ENCODE results near the gene MRPL49. TPM values are rescaled to one million over a fixed set of nuclear protein-coding genes. Genes with fewer than 3 reads are reported as not detected.

MRPL49 gene
- total and polyA plus RNA-seq, 2 of the 13 experiments (the other 11 are each of a cell fraction or from before 2014, with no cell fraction given) = 39.2 to 53.3 TPM

DNA sequence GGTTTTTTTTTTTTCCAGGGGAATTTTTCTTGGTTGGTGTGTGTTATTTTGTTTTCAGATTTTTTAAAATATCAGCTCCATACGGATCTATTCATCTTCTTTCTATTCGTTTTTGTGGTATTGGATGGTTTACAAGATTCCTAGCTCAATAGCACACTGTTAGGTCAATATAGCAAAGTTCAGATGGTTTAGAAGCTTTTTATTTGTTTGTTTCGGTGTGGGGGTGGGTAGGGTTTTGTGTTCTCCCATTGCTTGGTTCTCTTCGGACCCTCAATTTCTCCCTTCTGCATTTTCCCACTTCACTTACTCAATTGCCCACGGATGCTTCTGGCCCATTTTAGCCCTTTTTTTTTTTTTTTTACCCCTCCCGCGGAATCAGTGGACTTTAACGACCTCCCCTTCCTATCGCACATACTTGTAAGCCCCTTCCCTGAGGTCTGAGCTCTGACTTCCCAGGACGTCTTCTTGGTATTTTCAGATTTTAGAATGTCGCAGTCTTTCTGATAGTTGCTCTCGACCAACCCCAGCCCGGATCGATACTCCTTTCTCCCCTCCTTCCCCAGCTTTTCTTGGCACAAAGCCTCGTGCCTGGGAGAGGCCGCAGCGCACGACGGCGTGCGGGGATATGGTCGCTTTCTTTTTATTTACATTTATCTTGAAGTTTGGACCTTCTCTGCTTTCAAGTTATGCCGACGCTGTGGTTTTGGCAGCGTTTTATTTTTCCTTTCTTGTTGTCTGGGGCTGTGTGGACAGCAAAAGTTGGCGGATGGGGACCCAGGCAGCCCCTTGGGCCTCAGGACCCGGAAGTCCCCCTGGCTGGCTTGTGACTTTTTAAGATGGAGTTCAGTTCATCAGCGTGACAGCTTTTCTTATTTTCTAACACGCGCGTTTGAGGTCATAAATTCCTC lies 43.5 kb downstream of the MRPL49 start (continued):
- TF ChIP-seq, protein P1, sequence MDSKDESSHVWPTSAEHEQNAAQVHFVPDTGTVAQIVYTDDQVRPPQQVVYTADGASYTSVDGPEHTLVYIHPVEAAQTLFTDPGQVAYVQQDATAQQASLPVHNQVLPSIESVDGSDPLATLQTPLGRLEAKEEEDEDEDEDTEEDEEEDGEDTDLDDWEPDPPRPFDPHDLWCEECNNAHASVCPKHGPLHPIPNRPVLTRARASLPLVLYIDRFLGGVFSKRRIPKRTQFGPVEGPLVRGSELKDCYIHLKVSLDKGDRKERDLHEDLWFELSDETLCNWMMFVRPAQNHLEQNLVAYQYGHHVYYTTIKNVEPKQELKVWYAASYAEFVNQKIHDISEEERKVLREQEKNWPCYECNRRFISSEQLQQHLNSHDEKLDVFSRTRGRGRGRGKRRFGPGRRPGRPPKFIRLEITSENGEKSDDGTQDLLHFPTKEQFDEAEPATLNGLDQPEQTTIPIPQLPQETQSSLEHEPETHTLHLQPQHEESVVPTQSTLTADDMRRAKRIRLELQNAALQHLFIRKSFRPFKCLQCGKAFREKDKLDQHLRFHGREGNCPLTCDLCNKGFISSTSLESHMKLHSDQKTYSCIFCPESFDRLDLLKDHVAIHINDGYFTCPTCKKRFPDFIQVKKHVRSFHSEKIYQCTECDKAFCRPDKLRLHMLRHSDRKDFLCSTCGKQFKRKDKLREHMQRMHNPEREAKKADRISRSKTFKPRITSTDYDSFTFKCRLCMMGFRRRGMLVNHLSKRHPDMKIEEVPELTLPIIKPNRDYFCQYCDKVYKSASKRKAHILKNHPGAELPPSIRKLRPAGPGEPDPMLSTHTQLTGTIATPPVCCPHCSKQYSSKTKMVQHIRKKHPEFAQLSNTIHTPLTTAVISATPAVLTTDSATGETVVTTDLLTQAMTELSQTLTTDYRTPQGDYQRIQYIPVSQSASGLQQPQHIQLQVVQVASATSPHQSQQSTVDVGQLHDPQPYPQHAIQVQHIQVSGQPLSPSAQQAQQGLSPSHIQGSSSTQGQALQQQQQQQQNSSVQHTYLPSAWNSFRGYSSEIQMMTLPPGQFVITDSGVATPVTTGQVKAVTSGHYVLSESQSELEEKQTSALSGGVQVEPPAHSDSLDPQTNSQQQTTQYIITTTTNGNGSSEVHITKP (CRISPR knock-in tag; IDR thresholded peaks at IDR 0.05; ENCODE audit: low read depth) = peak; percentile 83; the same call in 1 of the 2 replicates
- TF ChIP-seq CCDC6 (CRISPR knock-in tag; IDR thresholded peaks at IDR 0.05) (no peak), POLR2AphosphoS2 (IDR thresholded peaks at IDR 0.05; ENCODE audit: low read depth, low read length) (no peak), ZBTB42 (CRISPR knock-in tag; IDR thresholded peaks at IDR 0.05) (no peak), ZNF446 (CRISPR knock-in tag; IDR thresholded peaks at IDR 0.05) (no peak), ZNF354B (CRISPR knock-in tag; IDR thresholded peaks at IDR 0.05) (no peak), ZNF672 (CRISPR knock-in tag; IDR thresholded peaks at IDR 0.05) (no peak), TGIF2 (CRISPR knock-in tag; IDR thresholded peaks at IDR 0.05) (peak; percentile 68; the same call in 1 of the 2 replicates), ZNF264 (CRISPR knock-in tag; IDR thresholded peaks at IDR 0.05) (0 out of 2 replicates have a peak, but pooled peaks have one; percentile 39), ZNF292 (CRISPR knock-in tag; IDR thresholded peaks at IDR 0.05; ENCODE audit: borderline replicate concordance, low read depth) (0 out of 2 replicates have a peak, but pooled peaks have one; percentile 9), ZNF350 (CRISPR knock-in tag; IDR thresholded peaks at IDR 0.05; ENCODE audit: borderline replicate concordance, low read depth) (peak; percentile 63; the same call in 1 of the 2 replicates), MEF2D (CRISPR knock-in tag; IDR thresholded peaks at IDR 0.05) (peak; percentile 70; the same call in 1 of the 2 replicates), ZC3H13 (CRISPR knock-in tag; IDR thresholded peaks at IDR 0.05) (no peak), SMARCE1 (IDR thresholded peaks at IDR 0.05; ENCODE audit: borderline replicate concordance) (no peak), MEIS1 (CRISPR knock-in tag; IDR thresholded peaks at IDR 0.05; ENCODE audit: borderline replicate concordance) (no peak), TAF15 (IDR thresholded peaks at IDR 0.05; ENCODE audit: low read depth, low read length, poor library complexity, severe bottlenecking) (no peak), ETV5 (CRISPR knock-in tag; IDR thresholded peaks at IDR 0.05; ENCODE audit: borderline replicate concordance) (peak; percentile 78; the same call in 1 of the 2 replicates), ZNF382 (CRISPR knock-in tag; IDR thresholded peaks at IDR 0.05; ENCODE audit: borderline replicate concordance) (no peak), CBX5 (CRISPR knock-in tag; IDR thresholded peaks at IDR 0.05; ENCODE audit: borderline replicate concordance) (peak; percentile 67; the same call in 1 of the 2 replicates), ZNF367 (CRISPR knock-in tag; IDR thresholded peaks at IDR 0.05; ENCODE audit: borderline replicate concordance) (no peak)
- TF ChIP-seq, protein P2, sequence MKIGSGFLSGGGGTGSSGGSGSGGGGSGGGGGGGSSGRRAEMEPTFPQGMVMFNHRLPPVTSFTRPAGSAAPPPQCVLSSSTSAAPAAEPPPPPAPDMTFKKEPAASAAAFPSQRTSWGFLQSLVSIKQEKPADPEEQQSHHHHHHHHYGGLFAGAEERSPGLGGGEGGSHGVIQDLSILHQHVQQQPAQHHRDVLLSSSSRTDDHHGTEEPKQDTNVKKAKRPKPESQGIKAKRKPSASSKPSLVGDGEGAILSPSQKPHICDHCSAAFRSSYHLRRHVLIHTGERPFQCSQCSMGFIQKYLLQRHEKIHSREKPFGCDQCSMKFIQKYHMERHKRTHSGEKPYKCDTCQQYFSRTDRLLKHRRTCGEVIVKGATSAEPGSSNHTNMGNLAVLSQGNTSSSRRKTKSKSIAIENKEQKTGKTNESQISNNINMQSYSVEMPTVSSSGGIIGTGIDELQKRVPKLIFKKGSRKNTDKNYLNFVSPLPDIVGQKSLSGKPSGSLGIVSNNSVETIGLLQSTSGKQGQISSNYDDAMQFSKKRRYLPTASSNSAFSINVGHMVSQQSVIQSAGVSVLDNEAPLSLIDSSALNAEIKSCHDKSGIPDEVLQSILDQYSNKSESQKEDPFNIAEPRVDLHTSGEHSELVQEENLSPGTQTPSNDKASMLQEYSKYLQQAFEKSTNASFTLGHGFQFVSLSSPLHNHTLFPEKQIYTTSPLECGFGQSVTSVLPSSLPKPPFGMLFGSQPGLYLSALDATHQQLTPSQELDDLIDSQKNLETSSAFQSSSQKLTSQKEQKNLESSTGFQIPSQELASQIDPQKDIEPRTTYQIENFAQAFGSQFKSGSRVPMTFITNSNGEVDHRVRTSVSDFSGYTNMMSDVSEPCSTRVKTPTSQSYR (CRISPR knock-in tag; IDR thresholded peaks at IDR 0.05; ENCODE audit: borderline replicate concordance) = peak; percentile 62
- TF ChIP-seq, protein P3, sequence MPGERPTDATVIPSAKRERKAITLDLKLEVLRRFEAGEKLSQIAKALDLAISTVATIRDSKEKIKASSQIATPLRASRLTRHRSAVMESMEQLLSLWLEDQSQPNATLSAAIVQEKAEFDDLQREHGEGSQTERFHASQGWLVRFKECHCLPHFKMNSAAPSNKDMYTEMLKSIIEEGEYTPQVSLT (CRISPR knock-in tag; IDR thresholded peaks at IDR 0.05; ENCODE audit: borderline replicate concordance, low read depth) = 0 out of 2 replicates have a peak, but pooled peaks have one; percentile 39

Data from HepG2 (cell line).